ENCODE data around the gene DENR.
"Not testable (repeated sequence)": the region's sequence is repeated elsewhere in the genome, so short reads cannot be mapped to it uniquely, and the experiment has no call there.

DENR gene

GRCh38 chr12:122740351-122740750 lies 12.3 kb upstream of the DENR start:
- no peak for DNase-seq (ENCODE audit: low read depth)

DNA sequence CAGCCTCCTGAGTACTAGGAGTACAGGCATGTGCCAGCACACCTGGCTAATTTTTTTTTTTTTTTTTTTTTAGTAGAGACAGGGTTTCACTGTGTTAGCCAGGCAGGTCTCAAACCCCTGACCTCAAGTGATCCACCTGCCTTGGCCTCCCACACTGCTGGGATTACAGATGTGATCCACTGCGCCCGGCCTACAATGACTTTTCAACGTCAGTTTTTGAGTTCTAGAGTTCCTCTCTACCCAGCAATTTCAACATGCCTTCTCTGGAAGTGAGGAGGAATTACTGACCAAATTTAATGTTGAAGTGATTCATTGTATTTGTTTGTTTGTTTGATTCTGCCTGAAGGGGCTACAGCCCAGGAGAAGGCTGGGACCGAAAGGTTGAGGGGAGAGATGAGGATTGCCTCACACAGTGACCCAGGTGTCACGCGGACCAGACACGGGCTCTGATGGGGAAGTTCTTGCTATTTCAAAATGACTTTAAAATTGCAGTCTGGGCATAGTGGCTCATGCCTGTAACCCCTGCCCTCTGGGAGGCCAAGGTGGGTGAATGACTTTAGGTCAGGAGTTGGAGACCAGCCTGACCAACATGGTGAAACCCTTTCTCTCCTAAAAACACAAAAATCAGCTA lies 8.6 kb upstream of the DENR start:
- DNase-seq (ENCODE audit: low read depth), result no peak

GRCh38 chr12:122747224-122748135 lies 5.1 kb upstream of the DENR start:
- no peak for DNase-seq (ENCODE audit: low read depth)

- DNase-seq (ENCODE audit: low read depth), result no peak
These were observed 2.9 kb upstream of the DENR start for GRCh38 chr12:122749569-122750332.

GRCh38 chr12:122750781-122751515 lies 1.7 kb upstream of the DENR start:
- DNase-seq (ENCODE audit: low read depth), result not testable (repeated sequence)

DNA sequence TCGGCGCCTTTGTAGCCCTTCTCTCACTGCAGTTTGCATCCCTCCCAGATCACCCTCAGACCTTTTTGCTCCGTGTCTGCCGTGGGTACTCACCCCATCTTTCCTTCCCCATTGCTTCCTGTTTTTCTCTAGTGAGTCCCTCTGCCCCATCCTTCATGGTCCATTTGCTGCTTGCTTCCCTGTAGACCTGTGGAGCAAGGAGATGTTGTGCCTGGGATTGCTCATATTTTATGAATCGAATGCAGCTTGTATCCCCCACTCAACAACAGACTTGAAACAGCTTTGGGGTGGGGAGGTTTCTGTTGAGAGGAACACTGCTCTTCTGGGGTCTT lies 661 bp downstream of the DENR start:
- no peak for DNase-seq (ENCODE audit: low read depth)

GRCh38 chr12:122754790-122755189 lies 2.2 kb downstream of the DENR start:
- no peak for DNase-seq (ENCODE audit: low read depth)

DNA sequence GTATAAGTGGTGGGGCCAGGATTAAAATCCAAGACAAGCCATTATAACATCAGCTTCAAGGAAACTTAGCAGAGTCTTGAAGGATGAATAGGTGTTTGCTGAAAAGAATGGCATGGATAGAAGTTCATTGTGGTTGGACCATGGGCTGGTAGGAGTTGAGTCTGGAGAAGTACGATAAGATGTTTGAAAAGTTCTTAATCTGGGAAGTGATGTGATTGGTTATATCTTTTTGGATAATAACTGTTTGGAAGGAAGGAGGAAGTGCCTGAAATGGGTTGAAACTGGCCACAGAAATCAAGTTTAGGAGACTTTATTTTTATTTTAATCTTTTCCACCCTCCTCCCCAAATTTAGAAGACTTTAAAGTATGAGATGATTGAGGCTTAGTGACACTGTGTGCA lies 4.9 kb downstream of the DENR start:
- no peak for DNase-seq (ENCODE audit: low read depth)

DNA sequence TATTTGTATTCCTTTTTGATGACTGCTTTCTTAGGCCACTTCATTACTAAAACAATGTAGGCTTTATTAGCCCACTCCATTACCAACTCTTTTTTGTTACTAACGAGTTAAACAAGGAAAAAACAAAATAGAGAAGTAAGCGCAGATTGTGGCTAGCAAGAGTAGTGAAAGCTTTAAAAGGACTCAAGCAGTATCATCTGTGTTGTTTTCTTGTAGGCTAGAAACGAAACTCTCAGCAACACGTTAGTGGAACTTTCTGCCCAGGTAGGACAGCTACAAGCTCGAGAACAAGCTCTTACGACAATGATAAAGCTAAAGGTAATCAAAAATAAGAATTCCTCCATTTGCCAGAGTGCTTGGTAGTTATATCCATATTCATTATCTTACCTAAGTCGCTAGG lies 32.9 kb downstream of the DENR start:
- no peak for DNase-seq (ENCODE audit: low read depth)

DNA sequence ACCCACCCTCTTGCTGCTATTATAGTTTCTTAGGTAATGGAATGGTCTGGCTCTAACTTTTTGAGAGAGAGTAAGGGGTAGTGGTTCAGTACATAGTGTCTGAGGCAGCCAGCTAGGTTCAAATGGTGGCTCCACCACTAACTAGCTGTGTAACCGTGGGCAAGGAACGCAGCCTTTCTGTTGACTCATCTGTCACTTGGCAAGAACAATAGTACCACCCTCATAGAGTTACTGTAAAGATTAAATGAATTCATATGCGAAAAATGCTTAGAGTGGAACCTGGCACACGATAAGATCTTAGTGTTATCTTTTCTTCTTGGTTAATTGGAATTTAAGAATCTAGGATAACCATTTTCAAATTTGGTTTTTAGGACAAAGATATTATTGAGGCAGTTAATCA lies 35.8 kb downstream of the DENR start:
- DNase-seq (ENCODE audit: low read depth), result no peak

DNA sequence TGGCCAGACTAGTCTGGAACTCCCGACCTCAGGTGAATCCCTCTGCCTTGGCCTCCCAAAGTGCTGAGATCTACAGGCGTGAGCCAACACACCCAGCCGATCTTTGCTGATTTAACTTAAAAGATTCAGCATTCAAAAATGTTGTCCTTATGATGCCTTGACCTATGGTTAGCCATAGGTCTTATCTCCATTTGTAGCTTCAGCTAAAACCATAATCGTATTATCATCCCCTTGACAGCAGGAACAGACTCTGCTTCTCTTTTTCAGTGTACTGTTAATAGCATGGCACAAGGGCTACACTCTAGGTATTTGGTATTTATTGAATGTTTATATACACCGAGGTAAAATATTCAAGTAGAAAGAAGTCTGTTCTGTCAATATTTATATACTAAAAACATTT lies 37.0 kb downstream of the DENR start:
- DNase-seq (ENCODE audit: low read depth), result no peak

DNA sequence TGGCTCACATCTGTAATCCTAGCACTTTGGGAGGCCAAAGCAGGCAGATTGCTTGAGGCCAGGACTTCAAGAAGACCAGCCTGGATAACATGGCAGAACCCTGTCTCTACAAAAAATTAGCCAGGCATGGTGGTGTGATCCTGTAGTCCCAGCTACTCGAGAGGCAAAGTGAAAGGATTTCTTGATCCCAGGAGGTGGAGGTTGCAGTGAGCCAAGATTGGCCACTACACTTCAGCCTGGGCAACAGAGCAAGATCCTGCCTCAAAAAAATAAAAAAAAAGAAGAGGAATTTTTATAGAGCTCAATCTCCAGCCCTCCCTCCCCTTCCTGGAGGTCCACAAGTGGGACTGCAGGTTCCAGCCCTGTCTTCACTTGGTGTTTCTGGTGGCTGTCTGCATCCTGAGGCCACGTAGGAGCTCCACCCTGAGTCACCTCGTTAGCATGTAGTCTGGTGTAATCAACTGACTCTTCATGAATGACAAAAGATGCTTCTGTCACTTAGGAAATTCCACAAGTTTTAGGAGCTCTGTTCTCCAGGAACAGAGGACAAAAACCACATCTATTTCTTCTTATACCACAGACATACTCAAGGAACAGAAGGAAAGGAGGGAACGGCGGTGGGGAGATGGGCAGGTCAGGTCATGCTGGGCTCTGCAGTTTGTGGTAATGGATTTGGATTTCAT lies 37.9 kb downstream of the DENR start:
- DNase-seq (ENCODE audit: low read depth), result peak; percentile 46

GRCh38 chr12:122793685-122794106 lies 41.1 kb downstream of the DENR start:
- no peak for DNase-seq (ENCODE audit: low read depth)

- no peak for DNase-seq (ENCODE audit: low read depth)
These were observed 43.2 kb downstream of the DENR start for GRCh38 chr12:122795807-122796206.

- no peak for DNase-seq (ENCODE audit: low read depth)
These were observed 47.1 kb downstream of the DENR start for GRCh38 chr12:122799641-122800243.

DNA sequence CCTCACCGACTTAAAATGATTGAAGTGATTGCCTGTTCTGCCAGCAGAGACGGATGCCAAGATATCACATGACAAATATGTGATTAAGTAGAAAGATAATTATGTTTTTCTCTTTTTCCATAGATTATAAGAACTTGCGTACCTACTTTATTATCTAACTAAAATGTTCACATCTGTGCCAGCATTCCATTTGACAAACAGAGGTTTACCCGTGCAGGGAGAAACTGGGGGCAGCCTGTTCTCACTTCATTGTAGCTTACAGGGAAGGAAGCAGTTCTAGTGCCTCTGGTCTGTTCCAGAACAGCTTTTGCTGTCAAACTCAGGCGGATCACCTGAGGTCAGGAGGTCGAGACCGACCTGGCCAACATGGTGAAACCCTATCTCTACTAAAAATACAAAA lies 51.3 kb downstream of the DENR start:
- no peak for DNase-seq (ENCODE audit: low read depth)

GRCh38 chr12:122804957-122805356 lies 52.3 kb downstream of the DENR start:
- not testable (repeated sequence) for DNase-seq (ENCODE audit: low read depth)

- no peak for DNase-seq (ENCODE audit: low read depth)
These were observed 55.0 kb downstream of the DENR start for GRCh38 chr12:122807651-122808050.

GRCh38 chr12:122811777-122812176 lies 59.2 kb downstream of the DENR start:
- DNase-seq (ENCODE audit: low read depth), result no peak

DNA sequence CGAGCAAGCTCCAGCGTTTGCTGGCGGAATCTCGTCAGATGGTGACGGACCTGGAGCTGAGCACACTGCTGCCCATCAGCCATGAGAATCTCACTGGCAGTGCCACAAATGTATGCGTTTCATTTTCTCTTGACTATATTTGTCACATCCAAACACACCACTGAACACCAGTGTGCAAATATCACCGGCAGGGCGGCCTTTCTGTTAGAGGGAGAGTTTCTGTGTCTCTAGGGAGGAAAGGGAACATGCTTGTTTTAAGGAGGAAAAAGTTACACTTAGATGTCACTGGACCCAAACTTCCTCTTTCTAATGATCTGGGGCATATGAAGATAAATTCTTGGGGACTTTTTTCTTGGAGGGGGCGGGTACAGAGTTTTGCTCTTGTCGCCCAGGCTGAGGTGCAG lies 60.7 kb downstream of the DENR start:
- DNase-seq (ENCODE audit: low read depth), result no peak

DNA sequence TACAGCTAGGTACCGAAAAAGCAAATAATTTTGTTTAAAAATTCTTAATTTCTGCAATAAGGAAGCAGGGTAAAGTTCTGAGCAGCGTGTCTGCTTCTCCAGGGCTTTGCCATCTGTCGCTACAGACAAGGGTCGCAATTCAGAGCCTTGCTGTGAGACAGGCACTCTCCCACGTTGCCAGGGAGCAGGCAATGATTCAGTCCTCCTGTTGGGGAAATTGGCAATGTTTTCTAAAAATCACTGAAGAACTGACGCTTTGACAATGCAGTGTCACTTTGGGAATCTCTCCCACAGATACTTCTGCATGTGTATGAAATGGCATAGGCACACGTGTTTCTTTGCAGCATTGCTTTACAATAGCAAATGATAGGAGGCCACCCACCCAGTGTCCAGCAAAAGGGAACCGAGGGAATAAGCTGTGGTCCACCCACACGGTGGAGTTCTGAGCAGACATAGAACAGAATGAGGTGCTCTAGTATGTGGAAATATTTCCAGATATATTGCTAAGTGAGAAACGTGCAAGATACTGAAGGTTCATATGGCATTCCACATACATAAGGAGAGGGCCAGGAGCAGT lies 66.7 kb downstream of the DENR start:
- no peak for DNase-seq (ENCODE audit: low read depth)

All from HS-5 (cell line).